A549 (cell line): Measurements from ENCODE around the gene TLDC2. TPM values are rescaled to one million over a fixed set of nuclear protein-coding genes. Genes with fewer than 3 reads are reported as not detected.

Source experiments
- ATAC-seq, 2 experiments: fragments of 200-7000 bp in 1 of 2; fragments of >200 bp in 1 of 2; cut with Nextera tagmentation in 1 of 2; cut with Tn5 transposase in 1 of 2; 3 replicates each; pipeline versions ENCODE4 v1.8.0 to v1.9.1; 2018 to 2020; ENCODE audit warnings: mild to moderate bottlenecking in 1 of 2, moderate library complexity in 1 of 2
- CTCF ChIA-PET: fragments of 300-600 bp; sonication (Branson Sonifier 250); formaldehyde crosslinking; extraction: SDS; loops from one replicate; lab custom pipeline; 2021; ENCODE audit warnings: antibody characterized with exemption, inconsistent platforms; lab: Yijun Ruan, JAX
- POLR2A ChIA-PET: fragments of 350-600 bp; formaldehyde crosslinking; extraction: SDS; loops from one replicate; lab custom pipeline; 2021; ENCODE audit warnings: antibody characterized with exemption, inconsistent platforms; lab: Yijun Ruan, JAX
- DNase-seq, 2 experiments: peaks; one replicate each; pipeline versions ENCODE4 v3.0.0 to v3.0.0-alpha.2; 2011 to 2016; ENCODE audit warnings: low read depth in 1 of 2, low spot score in 1 of 2
- FAIRE-seq: peaks from 2 replicates; lab custom pipeline; 2011; peaks lifted over from hg19 to GRCh38; lab: Jason Lieb, UNC
- H3K27ac ChIP-seq, 2 experiments: fragments of >200 bp; sonication (Bioruptor Twin); formaldehyde crosslinking; 3 replicates each; pipeline ENCODE4 v1.5.1; 2016 to 2017
- H3K4me1 ChIP-seq: fragments of >200 bp; sonication (Bioruptor Twin); formaldehyde crosslinking; 3 replicates; pipeline ENCODE4 v1.6.1; 2016
- H3K4me2 ChIP-seq: fragments of >200 bp; sonication (Bioruptor Twin); formaldehyde crosslinking; 3 replicates; pipeline ENCODE4 v1.6.1; 2016
- H3K4me3 ChIP-seq: fragments of >200 bp; sonication (Bioruptor Twin); formaldehyde crosslinking; 3 replicates; pipeline ENCODE4 v1.5.1; 2016
- H3K9me3 ChIP-seq: fragments of >200 bp; sonication (Bioruptor Twin); formaldehyde crosslinking; 3 replicates; pipeline ENCODE4 v1.6.1; 2016
- CHD4 ChIP-seq: fragments of 200-600 bp; sonication (generic); IDR thresholded peaks from 2 replicates; pipeline ENCODE4 v1.6.1; 2016; ENCODE audit warnings: antibody characterized with exemption, mild to moderate bottlenecking, borderline replicate concordance
- EHF ChIP-seq: fragments of 250-450 bp; sonication (Bioruptor Pico); IDR thresholded peaks from 2 replicates; pipeline ENCODE4 v1.5.0; 2020; ENCODE audit warnings: mild to moderate bottlenecking
- EHMT2 ChIP-seq: fragments of 200-600 bp; sonication (generic); IDR thresholded peaks from 2 replicates; pipeline ENCODE4 v1.6.1; 2016; ENCODE audit warnings: antibody characterized with exemption, low read depth, mild to moderate bottlenecking, moderate library complexity
- ELK1 ChIP-seq: fragments of 150-350 bp; IDR thresholded peaks from 2 replicates; pipeline ENCODE4 v1.6.1; 2014; ENCODE audit warnings: low read depth, mild to moderate bottlenecking, low read length
- FOSB ChIP-seq: fragments of 250-450 bp; sonication (Bioruptor Pico); IDR thresholded peaks from 2 replicates; pipeline ENCODE4 v1.5.0; 2020; ENCODE audit warnings: mild to moderate bottlenecking, moderate library complexity
- JUN ChIP-seq, 2 experiments: fragments of >200 bp; sonication (Bioruptor Twin); formaldehyde crosslinking; IDR thresholded peaks; 2 replicates in 1 of 2; 3 replicates in 1 of 2; pipeline ENCODE4 v1.6.1; 2016 to 2017
- KDM1A ChIP-seq: fragments of 200-600 bp; sonication (generic); IDR thresholded peaks from 2 replicates; pipeline ENCODE4 v1.6.1; 2016; ENCODE audit warnings: low read depth, mild to moderate bottlenecking
- MYC ChIP-seq: IDR thresholded peaks from 2 replicates; pipeline ENCODE4 v1.6.1; 2012; ENCODE audit warnings: mild to moderate bottlenecking, inconsistent platforms, low read length, improper control_type of control experiment, borderline replicate concordance
- NFE2L2 ChIP-seq: fragments of 150-350 bp; conservative IDR thresholded peaks from 2 replicates; pipeline ENCODE4 v1.6.1; 2014; ENCODE audit warnings: low read length
- POLR2A ChIP-seq: IDR thresholded peaks from 2 replicates; pipeline ENCODE4 v1.6.1; 2012; ENCODE audit warnings: mild to moderate bottlenecking, low read length
- TFCP2L1 ChIP-seq: fragments of 250-450 bp; sonication (Bioruptor Pico); IDR thresholded peaks from 2 replicates; pipeline ENCODE4 v1.5.0; 2021; ENCODE audit warnings: mild to moderate bottlenecking
- ZFP36 ChIP-seq: fragments of 450-650 bp; IDR thresholded peaks from 2 replicates; pipeline ENCODE4 v1.6.1; 2014; ENCODE audit warnings: borderline replicate concordance; ENCODE audit not compliant: partially characterized antibody
- ZNF302 ChIP-seq: fragments of 250-450 bp; sonication (Bioruptor Pico); IDR thresholded peaks from 2 replicates; pipeline ENCODE4 v1.9.0; 2021; ENCODE audit warnings: inconsistent platforms, mild to moderate bottlenecking, moderate library complexity
- WGBS: methylation state at CpG from one replicate; pipeline ENCODE4 v1.1.6; 2017; ENCODE audit errors: missing lambda C conversion rate; 5-methylcytosine and 5-hydroxymethylcytosine counted together
- polyA plus RNA-seq, 4 experiments: library from polyadenylated mRNA; depleted of rRNA in 3 of 4; stranded (reverse); fragments of >200 nt; fragmentation: RNase III in 1 of 4; extraction: RNeasy Plus Mini Kit Qiagen cat#74134 plus additional on column Dnase treatment in 1 of 4; gene quantifications; 2 replicates in 3 of 4; 3 replicates in 1 of 4; pipeline ENCODE4 v1.2.3, GENCODE V29; 2011 to 2017
- TF ChIP-seq, protein P1 (sequence below): IDR thresholded peaks from 2 replicates; pipeline ENCODE4 v1.6.1; 2012; ENCODE audit warnings: low read depth, borderline replicate concordance
- TF ChIP-seq, protein P2 (sequence below): fragments of 450-650 bp; IDR thresholded peaks from 2 replicates; pipeline ENCODE4 v1.6.1; 2014; ENCODE audit warnings: antibody characterized with exemption
- TF ChIP-seq, protein P3 (sequence below): IDR thresholded peaks from 2 replicates; pipeline ENCODE4 v1.6.1; 2012

Gene TLDC2
- polyA plus RNA-seq, 2 of the 4 experiments (the other 2 are of a cell fraction) = 0.17 TPM; not detected in 1

DNA sequence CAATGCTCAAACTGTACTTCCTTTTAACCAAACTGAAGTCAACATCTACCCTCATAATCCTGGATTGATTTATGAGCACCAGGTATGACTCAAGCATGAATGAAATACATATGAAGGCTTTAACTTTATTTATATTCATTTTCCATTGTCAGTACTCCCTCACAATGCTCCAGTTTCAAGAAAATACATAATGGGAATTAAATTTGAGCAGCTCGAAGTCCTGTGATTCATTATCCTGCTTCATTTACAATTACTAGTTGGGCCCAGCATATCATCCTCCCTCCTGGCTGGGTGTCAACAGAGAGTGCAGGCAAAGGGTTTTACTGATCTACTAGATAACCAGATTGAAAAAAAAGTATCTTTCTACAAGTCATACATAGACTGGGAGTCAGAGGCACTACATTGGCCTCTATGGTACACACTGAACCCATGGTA, 65.5 kb downstream of the TLDC2 start:
- ATAC-seq = no peak
- WGBS = 76% methylated on average over 1 of the region's 1 CpG
- CTCF ChIA-PET = interaction anchor here (0.6 to 0.9 kb wide), 3 partner anchors 31 to 154 kb away, joined by 3 to 4 read pairs (median 3); no protein-coding TSS in a partner anchor

More for the DNA sequence above, 65.5 kb downstream of the TLDC2 start:
- H3K9me3 ChIP-seq = no peaks in the 10 kb centered on the region
- TF ChIP-seq TFCP2L1 (CRISPR knock-in tag) (no peak), ELK1 (no peak), KDM1A (no peak), FOSB (CRISPR knock-in tag) (no peak), EHF (CRISPR knock-in tag) (no peak), MYC (no peak), EHMT2 (no peak), NFE2L2 (no peak), POLR2A (no peak), ZNF302 (CRISPR knock-in tag) (no peak), CHD4 (no peak), ZFP36 (no peak), JUN (IDR thresholded peaks at IDR 0.05) (no peak)
- TF ChIP-seq, protein P1, sequence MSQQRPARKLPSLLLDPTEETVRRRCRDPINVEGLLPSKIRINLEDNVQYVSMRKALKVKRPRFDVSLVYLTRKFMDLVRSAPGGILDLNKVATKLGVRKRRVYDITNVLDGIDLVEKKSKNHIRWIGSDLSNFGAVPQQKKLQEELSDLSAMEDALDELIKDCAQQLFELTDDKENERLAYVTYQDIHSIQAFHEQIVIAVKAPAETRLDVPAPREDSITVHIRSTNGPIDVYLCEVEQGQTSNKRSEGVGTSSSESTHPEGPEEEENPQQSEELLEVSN = no peak
- TF ChIP-seq, protein P2, sequence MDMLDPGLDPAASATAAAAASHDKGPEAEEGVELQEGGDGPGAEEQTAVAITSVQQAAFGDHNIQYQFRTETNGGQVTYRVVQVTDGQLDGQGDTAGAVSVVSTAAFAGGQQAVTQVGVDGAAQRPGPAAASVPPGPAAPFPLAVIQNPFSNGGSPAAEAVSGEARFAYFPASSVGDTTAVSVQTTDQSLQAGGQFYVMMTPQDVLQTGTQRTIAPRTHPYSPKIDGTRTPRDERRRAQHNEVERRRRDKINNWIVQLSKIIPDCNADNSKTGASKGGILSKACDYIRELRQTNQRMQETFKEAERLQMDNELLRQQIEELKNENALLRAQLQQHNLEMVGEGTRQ = no peak
- TF ChIP-seq, protein P3, sequence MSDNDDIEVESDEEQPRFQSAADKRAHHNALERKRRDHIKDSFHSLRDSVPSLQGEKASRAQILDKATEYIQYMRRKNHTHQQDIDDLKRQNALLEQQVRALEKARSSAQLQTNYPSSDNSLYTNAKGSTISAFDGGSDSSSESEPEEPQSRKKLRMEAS = no peak
- TF ChIP-seq, all 56 proteins: peak for 0
- POLR2A ChIA-PET = no interaction called here
- Histone ChIP-seq H3K4me1 (no peaks in the 10 kb centered on the region), H3K27ac (no peak overlapping the region), H3K4me2 (no peak overlapping the region), H3K4me3 (no peak overlapping the region)
- DNase-seq (no peak), FAIRE-seq (no peak)

Other genes with a start within 250 kb of the TLDC2 start
- gene SLA2, start 229.9 kb upstream of the TLDC2 start, polyA plus RNA-seq (2011; rRNA removed) = 0.04 and 0.06 TPM in 2 replicates
- 0.03 TPM in 1 of 3 replicates, not detected in the others for gene SLA2, start 229.9 kb upstream of the TLDC2 start, polyA plus RNA-seq (2017; fragmentation: RNase III; extraction: RNeasy Plus Mini Kit Qiagen cat#74134 plus additional on column Dnase treatment)
- 34.4 and 55.1 TPM in 2 replicates for gene NDRG3, start 130.0 kb upstream of the TLDC2 start, polyA plus RNA-seq (2011; rRNA removed)
- 29.0 to 32.2 TPM (median 30.6 TPM) in 3 replicates for gene NDRG3, start 130.0 kb upstream of the TLDC2 start, polyA plus RNA-seq (2017; fragmentation: RNase III; extraction: RNeasy Plus Mini Kit Qiagen cat#74134 plus additional on column Dnase treatment)
- gene DSN1, start 102.4 kb upstream of the TLDC2 start, polyA plus RNA-seq (2011; rRNA removed) = 32.9 and 41.3 TPM in 2 replicates
- 37.4 to 38.2 TPM (median 37.9 TPM) in 3 replicates for gene DSN1, start 102.4 kb upstream of the TLDC2 start, polyA plus RNA-seq (2017; fragmentation: RNase III; extraction: RNeasy Plus Mini Kit Qiagen cat#74134 plus additional on column Dnase treatment)
- 9.8 and 10.0 TPM in 2 replicates for gene SAMHD1, start 75.6 kb downstream of the TLDC2 start, polyA plus RNA-seq (2011; rRNA removed)
- gene SAMHD1, start 75.6 kb downstream of the TLDC2 start, polyA plus RNA-seq (2017; fragmentation: RNase III; extraction: RNeasy Plus Mini Kit Qiagen cat#74134 plus additional on column Dnase treatment) = 11.1 to 13.0 TPM (median 11.7 TPM) in 3 replicates
- 12.2 and 17.1 TPM in 2 replicates for gene RBL1, start 219.9 kb downstream of the TLDC2 start, polyA plus RNA-seq (2011; rRNA removed)
- 10.2 to 12.1 TPM (median 10.8 TPM) in 3 replicates for gene RBL1, start 219.9 kb downstream of the TLDC2 start, polyA plus RNA-seq (2017; fragmentation: RNase III; extraction: RNeasy Plus Mini Kit Qiagen cat#74134 plus additional on column Dnase treatment)